Uterus (tissue), 4 donors: Measurements from ENCODE around the gene JAG1. TPM values are rescaled to one million over a fixed set of nuclear protein-coding genes. Genes with fewer than 3 reads are reported as not detected.
"Not testable (repeated sequence)": the region's sequence is repeated elsewhere in the genome, so short reads cannot be mapped to it uniquely, and the experiment has no call there.

Experiments
- DNase-seq, 2 donors: peaks; one replicate each; pipeline ENCODE4 v3.0.0-alpha.2; 2019 to 2020
- H3K27ac ChIP-seq, 2 donors: fragments of 200-600 bp; sonication (generic); 1 replicate in 1 of 2; 2 replicates in 1 of 2; pipeline ENCODE4 v1.5.1; 2016 to 2018
- H3K27me3 ChIP-seq, 2 donors: fragments of 200-600 bp; sonication (generic); one replicate each; pipeline ENCODE4 v1.5.1; 2018 to 2019; ENCODE audit warnings: control low read depth in 1 of 2
- H3K36me3 ChIP-seq, 2 donors: fragments of 200-600 bp; sonication (generic); one replicate each; pipeline ENCODE4 v1.5.1; 2019; ENCODE audit warnings: control low read depth in 1 of 2
- H3K4me1 ChIP-seq, 2 donors: fragments of 200-600 bp; sonication (generic); one replicate each; pipeline ENCODE4 v1.5.1; 2018 to 2019; ENCODE audit warnings: control low read depth in 1 of 2
- H3K4me3 ChIP-seq, 2 donors: fragments of 200-600 bp; sonication (generic); 1 replicate in 1 of 2; 2 replicates in 1 of 2; pipeline ENCODE4 v1.5.1; 2018 to 2019; ENCODE audit warnings: mild to moderate bottlenecking in 1 of 2
- H3K9me3 ChIP-seq, 2 donors: fragments of 200-600 bp; sonication (generic); one replicate each; pipeline ENCODE4 v1.5.1; 2019; ENCODE audit warnings: control low read depth in 1 of 2
- CTCF ChIP-seq, 4 experiments: fragments of 200-600 bp in 2 of 4; fragments of 450-650 bp in 2 of 4; sonication (generic) in 2 of 4; IDR thresholded peaks; one replicate each; pipeline ENCODE4 v1.5.1; 2016 to 2019; ENCODE audit warnings: antibody characterized with exemption in 4 of 4, mild to moderate bottlenecking in 2 of 4, moderate library complexity in 1 of 4
- POLR2A ChIP-seq, 2 donors: fragments of 450-650 bp; IDR thresholded peaks; one replicate each; pipeline ENCODE4 v1.6.1; 2016; ENCODE audit warnings: antibody characterized with exemption in 2 of 2, mild to moderate bottlenecking in 1 of 2, moderate library complexity in 1 of 2
- intact Hi-C: fragments of 100-400 bp; cut with DNase I; formaldehyde crosslinking; loops from one replicate; pipeline ENCODE4 v1.15.1; 2023; ENCODE audit warnings: low total_unique reads
- total RNA-seq, 4 donors: library from RNA; depleted of rRNA in 3 of 4; stranded (reverse); fragments of >200 nt in 3 of 4; gene quantifications; one replicate each; pipeline versions ENCODE4 v1.1.0 to v1.2.4, GENCODE V29; 2014 to 2023
- donor health status: DM: yes; HTN: yes; CAD: no.

JAG1 gene
- total RNA-seq, 4 donors from 2014 or later: 53.8 to 154 (median 111) TPM

GRCh38 chr20:10616212-10616611, 57.6 kb downstream of the JAG1 start:
- H3K9me3 ChIP-seq: no peaks in the 10 kb centered on the region
- intact Hi-C loops: no loop called here
- H3K4me3 ChIP-seq: no peak overlapping the region
- DNase-seq: no peak
- no peak for TF ChIP-seq CTCF (IDR thresholded peaks at IDR 0.05)
- no peak for TF ChIP-seq POLR2A (IDR thresholded peaks at IDR 0.05)
- no peaks in the 10 kb centered on the region for H3K4me1 ChIP-seq
- no peak overlapping the region for H3K27ac ChIP-seq
- no peaks in the 10 kb centered on the region for H3K36me3 ChIP-seq
- H3K27me3 ChIP-seq: no peaks in the 10 kb centered on the region

- Histone ChIP-seq H3K9me3 (no peaks in the 10 kb centered on the region), H3K27ac (no peak overlapping the region), H3K27me3 (no peaks in the 10 kb centered on the region), H3K36me3 (no peaks in the 10 kb centered on the region), H3K4me3 (no peak overlapping the region), H3K4me1 (no peaks in the 10 kb centered on the region)
- intact Hi-C loops: no loop called here
- TF ChIP-seq CTCF (IDR thresholded peaks at IDR 0.05) (no peak), POLR2A (IDR thresholded peaks at IDR 0.05) (no peak)
- no peak for DNase-seq
These were observed 59.9 kb downstream of the JAG1 start for GRCh38 chr20:10613911-10614310.

GRCh38 chr20:10613426-10613825, 60.4 kb downstream of the JAG1 start:
- DNase-seq, intact Hi-C loops, H3K4me1 ChIP-seq, H3K4me3 ChIP-seq, H3K9me3 ChIP-seq, H3K27me3 ChIP-seq, H3K36me3 ChIP-seq, H3K27ac ChIP-seq: not testable (repeated sequence)

GRCh38 chr20:10611357-10611756, 62.4 kb downstream of the JAG1 start:
- Histone ChIP-seq H3K9me3 (no peaks in the 10 kb centered on the region), H3K4me3 (no peak overlapping the region), H3K36me3 (no peaks in the 10 kb centered on the region), H3K4me1 (no peaks in the 10 kb centered on the region), H3K27me3 (no peaks in the 10 kb centered on the region), H3K27ac (peak overlapping the region; percentile 18 to 79)
- no peak for TF ChIP-seq POLR2A (IDR thresholded peaks at IDR 0.05)
- peak in 3 of 4 experiments; percentile 14 to 50 (median 32) for TF ChIP-seq CTCF (IDR thresholded peaks at IDR 0.05)
- intact Hi-C loops: no loop called here
- DNase-seq: peak; percentile 59 to 63

- Histone ChIP-seq H3K4me1 (no peaks in the 10 kb centered on the region), H3K27ac (peak overlapping the region; percentile 79 to 83), H3K9me3 (no peaks in the 10 kb centered on the region), H3K36me3 (no peaks in the 10 kb centered on the region), H3K4me3 (no peak overlapping the region), H3K27me3 (no peaks in the 10 kb centered on the region)
- intact Hi-C loops: no loop called here
- TF ChIP-seq CTCF (IDR thresholded peaks at IDR 0.05) (no peak), POLR2A (IDR thresholded peaks at IDR 0.05) (no peak)
- DNase-seq: no peak
These were observed 63.5 kb downstream of the JAG1 start for GRCh38 chr20:10610251-10610650.

GRCh38 chr20:10609770-10610169, 64.0 kb downstream of the JAG1 start:
- Histone ChIP-seq H3K36me3 (no peaks in the 10 kb centered on the region), H3K27me3 (no peaks in the 10 kb centered on the region), H3K9me3 (no peaks in the 10 kb centered on the region), H3K4me1 (no peaks in the 10 kb centered on the region), H3K4me3 (no peak overlapping the region), H3K27ac (peak overlapping the region; percentile 79 to 83)
- DNase-seq: no peak
- no peak for TF ChIP-seq POLR2A (IDR thresholded peaks at IDR 0.05)
- no peak for TF ChIP-seq CTCF (IDR thresholded peaks at IDR 0.05)
- intact Hi-C loops: no loop called here
